ENCODE results near the gene ARHGAP10.
A peak's percentile ranks its signal among the peaks of the same experiment; 100 is the strongest.

DNA sequence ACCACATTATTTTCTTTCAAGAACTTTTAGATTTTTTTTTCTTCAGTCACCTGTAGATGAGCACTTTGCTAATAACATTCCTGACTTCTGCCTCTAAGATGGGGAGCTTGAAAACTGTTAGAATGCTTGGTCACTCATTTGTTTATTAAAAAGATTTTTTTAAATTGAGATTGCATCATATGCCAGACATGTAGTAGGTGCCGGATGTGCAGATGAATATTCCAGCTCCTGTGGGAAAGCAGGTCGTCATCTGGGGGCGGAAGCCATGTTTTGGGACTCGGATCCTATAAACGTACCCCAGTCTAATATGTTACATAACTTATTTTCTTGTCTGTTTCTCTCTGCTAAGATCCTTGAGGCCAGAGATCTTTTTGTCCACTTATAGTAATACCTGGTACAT, 236.8 kb downstream of the ARHGAP10 start:
- TF ChIP-seq, protein P1, sequence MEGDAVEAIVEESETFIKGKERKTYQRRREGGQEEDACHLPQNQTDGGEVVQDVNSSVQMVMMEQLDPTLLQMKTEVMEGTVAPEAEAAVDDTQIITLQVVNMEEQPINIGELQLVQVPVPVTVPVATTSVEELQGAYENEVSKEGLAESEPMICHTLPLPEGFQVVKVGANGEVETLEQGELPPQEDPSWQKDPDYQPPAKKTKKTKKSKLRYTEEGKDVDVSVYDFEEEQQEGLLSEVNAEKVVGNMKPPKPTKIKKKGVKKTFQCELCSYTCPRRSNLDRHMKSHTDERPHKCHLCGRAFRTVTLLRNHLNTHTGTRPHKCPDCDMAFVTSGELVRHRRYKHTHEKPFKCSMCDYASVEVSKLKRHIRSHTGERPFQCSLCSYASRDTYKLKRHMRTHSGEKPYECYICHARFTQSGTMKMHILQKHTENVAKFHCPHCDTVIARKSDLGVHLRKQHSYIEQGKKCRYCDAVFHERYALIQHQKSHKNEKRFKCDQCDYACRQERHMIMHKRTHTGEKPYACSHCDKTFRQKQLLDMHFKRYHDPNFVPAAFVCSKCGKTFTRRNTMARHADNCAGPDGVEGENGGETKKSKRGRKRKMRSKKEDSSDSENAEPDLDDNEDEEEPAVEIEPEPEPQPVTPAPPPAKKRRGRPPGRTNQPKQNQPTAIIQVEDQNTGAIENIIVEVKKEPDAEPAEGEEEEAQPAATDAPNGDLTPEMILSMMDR (IDR thresholded peaks at IDR 0.05): no peak
- peak in 1 of 2 donors; percentile 25 for TF ChIP-seq POLR2AphosphoS5 (IDR thresholded peaks at IDR 0.05)

Data from esophagus muscularis mucosa (tissue), 3 donors.